Activated CD8-positive, alpha-beta memory T cell treated with anti-CD3 and anti-CD28 coated beads for 24 hours (primary cell): ENCODE data around the gene KIF3A.
A peak's percentile ranks its signal among the peaks of the same experiment; 100 is the strongest.

ENCODE experiments used
- DNase-seq: peaks from one replicate; pipeline ENCODE4 v3.0.0-alpha.2; 2020

Gene KIF3A

DNA sequence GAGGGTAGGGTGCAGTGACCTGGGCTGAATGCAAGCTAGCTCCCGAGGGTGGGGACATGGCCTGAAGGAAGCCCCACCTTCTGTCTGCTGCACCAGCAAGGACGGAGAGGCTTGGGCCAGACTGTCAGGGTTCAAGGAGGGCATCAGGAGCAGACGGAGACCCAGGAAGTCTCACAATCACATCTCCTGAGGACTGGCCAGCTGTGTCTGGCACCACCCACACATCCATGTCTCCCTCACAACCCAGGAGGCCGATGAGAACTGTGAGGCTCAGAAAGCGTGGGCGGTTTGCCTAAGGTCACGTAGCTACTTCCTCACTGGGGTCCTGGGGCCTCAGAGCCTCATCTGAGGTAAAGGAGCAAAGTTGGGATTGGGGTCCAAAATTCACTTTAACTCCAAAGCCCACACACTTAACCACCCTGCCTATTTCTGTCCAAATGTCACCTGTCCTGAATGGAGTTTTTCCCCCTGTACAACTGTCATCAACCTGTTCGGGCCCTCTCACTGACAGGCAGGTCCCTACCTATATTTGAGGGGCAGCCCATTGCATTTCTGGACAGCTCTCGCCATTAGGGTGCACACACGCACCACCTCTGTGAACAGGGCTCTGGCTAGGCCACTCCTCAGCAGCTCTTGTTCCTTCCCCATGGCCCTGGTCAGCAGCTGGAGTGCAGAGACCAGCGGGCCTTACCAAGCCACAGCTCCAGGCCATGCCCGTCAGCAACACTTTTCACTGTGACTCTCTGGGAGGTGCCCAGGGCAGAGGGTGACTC is 75.9 kb downstream of the KIF3A start:
- DNase-seq = peak; percentile 54

DNA sequence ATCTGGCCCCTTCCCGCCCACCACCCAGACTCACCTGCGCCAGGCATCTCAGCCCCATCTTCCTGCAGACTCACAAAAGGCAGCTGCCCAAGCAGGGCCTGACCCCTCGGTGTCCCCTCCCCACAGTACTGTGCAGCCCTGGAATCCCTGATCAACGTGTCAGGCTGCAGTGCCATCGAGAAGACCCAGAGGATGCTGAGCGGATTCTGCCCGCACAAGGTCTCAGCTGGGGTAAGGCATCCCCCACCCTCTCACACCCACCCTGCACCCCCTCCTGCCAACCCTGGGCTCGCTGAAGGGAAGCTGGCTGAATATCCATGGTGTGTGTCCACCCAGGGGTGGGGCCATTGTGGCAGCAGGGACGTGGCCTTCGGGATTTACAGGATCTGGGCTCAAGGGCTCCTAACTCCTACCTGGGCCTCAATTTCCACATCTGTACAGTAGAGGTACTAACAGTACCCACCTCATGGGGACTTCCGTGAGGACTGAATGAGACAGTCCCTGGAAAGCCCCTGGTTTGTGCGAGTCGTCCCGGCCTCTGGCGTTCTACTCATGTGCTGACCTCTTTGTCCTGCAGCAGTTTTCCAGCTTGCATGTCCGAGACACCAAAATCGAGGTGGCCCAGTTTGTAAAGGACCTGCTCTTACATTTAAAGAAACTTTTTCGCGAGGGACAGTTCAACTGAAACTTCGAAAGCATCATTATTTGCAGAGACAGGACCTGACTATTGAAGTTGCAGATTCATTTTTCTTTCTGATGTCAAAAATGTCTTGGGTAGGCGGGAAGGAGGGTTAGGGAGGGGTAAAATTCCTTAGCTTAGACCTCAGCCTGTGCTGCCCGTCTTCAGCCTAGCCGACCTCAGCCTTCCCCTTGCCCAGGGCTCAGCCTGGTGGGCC is 77.5 kb downstream of the KIF3A start:
- DNase-seq = no peak

DNA sequence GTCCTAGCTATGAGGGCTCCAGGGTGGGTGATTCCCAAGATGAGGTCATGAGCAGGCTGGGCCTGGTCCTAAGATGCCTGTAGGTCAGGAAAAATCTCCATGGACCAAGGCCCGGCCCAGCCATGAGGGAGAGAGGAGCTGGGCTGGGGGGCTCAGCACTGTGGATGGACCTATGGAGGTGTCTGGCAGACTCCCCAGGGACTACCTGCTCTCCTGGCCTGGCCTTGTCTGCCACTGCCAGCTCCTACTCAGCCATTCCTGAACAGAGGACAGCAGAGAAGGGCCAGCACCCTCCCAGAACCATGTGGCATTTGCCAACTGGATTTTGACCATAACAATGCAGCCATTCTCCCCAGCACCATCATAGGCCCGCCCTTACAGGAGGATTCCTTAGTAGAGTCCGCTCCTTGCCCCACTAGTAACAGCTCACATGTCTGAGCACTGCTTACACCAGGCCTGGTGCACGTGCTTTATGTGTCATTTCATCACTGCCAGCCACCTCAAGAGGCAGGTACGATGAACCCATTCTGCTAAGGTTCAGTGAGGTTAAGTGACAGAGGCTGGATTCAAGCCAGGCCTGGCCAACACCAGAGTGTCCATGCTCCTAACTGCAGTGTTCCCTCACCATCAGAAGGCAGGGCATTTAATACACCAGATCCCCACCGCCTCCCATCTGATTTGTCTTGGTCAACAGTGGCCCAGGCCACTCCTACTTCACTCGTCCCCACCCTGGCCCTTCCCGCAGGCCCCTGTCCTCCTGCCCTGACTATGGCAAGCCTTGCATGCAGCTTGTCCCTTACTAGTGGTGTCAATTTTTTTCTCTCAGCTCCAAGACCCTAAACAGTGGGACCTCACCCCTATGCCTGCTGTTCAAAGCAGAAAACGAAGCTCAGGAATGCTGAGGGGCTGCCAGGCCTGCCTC is 78.7 kb downstream of the KIF3A start:
- DNase-seq = peak; percentile 54

DNA sequence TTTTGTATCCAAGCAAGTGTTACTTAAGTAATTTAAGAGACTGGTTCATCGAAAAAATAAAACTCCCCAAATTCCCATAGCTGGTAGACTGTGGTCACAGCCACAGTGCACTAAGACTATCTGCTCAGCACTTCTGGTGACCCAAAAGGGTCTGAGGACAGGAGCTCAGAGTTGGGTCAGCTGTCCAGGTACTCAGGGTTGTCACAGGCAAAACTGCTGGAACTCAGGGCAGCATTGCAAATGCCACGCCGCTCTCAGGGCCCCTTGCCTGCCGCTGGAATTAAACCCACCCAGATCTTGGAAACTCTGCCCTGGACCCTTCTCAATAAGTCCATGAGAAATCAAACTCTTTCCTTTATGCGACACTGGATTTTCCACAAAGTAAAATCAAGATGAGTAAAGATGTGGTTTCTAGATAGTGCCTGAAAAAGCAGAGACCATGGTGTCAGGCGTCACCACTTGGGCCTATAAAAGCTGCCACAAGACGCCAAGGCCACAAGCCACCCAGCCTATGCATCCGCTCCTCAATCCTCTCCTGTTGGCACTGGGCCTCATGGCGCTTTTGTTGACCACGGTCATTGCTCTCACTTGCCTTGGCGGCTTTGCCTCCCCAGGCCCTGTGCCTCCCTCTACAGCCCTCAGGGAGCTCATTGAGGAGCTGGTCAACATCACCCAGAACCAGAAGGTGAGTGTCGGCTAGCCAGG is 79.5 kb downstream of the KIF3A start, which contains the start of gene IL13:
TSS of gene IL13 (plus strand) at position 498 of the 705 bp plus-strand sequence. CDS start at position 512, 14 bp downstream.
- DNase-seq = peak; percentile 53

DNA sequence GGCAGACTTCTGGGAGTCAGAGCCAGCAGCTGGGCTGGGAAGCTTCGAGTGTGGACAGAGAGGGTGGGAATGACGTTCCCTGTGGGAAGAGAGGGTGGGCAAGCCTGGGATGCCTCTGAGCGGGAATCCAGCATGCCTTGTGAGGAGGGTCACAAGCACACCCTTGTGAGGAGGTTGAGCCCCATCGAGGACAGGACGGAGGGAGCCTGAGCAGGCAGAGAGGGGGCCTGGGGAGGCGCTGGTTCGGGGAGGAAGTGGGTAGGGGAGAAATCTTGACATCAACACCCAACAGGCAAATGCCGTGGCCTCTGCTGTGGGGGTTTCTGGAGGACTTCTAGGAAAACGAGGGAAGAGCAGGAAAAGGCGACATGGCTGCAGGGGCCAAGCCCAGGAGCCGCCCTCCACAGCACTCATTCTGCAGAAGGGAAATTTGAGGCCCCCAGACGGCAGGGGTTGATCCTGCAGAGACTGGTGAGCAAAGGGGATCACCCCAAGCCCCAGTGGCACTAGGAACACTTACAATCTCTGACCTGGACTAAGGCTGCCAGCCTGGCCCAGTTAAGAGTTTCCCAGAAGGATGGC is 80.5 kb downstream of the KIF3A start:
- peak; percentile 59 for DNase-seq

DNA sequence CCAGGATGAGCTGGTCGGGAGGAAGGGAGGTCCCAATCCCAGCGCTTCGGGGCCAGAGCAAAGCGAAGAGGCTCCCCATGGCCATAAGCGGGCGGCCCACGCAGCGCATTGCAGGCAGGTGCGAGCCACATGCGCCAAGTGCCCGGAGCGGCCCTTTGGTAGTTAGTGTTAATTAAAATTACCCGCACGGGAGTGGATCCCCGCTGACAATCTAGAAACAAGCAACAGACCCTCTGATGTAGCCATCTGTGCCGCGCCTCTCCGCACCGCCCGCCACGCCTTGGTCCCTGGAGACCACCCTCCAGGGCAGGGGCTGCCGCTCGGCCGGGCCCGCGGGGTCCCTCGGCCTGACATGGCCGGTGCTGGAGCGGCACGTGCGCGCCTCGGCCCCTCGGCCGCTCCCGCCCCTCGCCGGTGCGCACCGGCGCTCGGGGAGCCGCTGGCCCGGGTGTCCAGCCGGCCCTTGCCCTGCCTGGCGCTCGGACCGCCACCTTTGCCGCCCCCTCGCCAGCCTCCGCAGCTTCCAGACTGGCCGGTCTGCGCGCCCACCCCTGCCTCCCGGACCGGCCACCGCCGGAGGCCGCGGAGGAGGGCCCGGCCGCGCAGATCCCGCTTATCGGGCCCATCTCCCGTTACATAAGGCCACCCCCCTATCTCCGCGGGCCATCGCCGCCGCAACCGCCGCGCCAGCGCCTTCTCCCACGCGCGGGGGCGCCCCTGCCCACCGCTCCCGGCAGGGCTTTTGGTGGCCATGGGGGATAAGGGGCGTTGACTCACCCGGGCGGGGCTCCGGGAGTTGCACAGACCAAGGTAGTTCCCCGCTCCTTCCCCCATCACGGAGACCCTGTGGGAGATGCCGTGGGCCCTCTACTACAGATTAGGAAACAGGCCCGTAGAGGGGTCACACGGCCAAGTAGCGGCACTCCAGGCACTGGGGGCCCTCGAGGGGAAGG is 81.2 kb downstream of the KIF3A start:
- DNase-seq = peak; percentile 77

DNA sequence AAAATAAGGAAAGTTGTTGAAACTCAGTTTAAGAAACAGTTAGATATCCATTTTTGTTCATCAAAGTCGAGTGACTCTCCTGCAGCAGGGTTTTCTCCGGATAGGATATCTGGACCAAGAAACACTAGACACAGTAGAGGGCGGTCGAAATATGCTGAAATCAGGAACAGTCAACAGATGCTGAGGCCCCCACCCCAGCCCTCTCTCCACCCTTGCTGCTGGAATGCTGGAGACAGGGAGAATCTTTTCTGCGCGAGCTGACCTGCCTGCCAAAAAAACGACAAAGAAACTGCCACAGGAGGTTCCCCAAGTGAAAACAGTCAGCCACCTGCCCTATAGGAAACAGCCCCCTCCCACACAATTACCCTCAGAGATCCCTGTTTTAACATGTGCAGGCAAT is 83.6 kb downstream of the KIF3A start:
- no peak for DNase-seq

DNA sequence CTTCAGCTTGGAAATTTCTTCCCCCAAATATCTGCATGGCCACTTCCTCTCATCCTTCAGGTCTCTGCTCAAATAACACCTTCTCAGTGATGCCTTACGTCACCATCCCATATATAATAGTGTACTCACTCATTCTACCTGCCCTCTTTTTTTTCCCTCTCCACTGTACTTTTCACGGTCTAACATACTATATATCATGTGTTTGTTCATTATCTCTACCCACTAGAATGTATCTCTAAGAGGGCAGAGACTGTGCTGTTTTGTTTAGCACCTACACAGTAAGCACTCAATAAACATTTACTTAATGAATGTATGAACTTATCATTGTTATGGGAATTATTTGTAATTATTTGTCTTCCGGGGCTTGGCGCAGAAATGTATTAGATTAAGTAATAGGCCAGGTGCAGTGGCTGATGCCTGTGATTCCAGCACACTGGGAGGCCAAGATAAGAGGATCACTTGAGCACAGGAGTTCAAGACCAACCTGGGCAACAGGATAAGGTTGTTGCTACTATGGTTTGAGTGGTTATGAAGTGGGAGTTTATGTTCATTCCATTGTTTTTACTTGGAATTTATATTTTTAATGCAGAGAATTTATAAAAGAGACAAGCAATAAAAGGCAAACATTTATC is 85.4 kb downstream of the KIF3A start:
- DNase-seq = no peak

DNA sequence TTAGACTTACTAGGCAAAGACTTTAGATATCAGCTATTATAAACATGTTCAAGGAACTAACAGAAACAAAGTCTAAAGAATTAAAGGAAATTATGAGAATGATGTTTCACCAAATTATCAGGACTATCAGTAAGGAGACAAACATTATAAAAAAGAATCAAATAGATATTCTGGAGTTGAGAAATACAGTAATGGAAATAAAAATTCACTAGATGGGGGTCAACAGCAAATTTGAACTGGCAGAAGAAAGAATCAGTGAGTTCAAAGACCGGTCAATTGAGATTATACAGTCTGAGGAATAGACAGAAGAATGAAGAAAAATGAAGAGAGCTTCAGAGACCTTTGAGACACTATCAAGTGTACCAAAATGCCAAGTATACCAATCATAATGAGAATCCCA is 89.0 kb downstream of the KIF3A start:
- DNase-seq = no peak

DNA sequence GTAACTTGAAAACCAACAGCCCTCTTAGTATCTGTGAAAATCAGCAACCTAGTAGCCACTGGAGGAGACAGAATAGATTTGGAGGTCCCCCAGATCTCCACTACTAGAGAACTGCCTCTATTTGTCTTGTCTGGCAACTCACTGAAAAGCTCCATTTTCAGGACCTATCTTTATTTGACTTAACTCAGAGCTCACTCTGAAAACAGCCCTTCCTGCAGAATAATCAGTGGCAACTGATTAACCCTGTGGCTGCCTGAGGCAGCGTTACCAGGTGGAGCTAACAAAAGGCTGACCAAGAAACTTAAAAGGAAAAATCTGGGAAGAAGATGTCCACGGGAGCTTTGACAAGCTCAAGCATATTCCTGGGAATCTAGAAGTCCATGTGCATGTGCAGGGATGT is 89.9 kb downstream of the KIF3A start:
- no peak for DNase-seq

DNA sequence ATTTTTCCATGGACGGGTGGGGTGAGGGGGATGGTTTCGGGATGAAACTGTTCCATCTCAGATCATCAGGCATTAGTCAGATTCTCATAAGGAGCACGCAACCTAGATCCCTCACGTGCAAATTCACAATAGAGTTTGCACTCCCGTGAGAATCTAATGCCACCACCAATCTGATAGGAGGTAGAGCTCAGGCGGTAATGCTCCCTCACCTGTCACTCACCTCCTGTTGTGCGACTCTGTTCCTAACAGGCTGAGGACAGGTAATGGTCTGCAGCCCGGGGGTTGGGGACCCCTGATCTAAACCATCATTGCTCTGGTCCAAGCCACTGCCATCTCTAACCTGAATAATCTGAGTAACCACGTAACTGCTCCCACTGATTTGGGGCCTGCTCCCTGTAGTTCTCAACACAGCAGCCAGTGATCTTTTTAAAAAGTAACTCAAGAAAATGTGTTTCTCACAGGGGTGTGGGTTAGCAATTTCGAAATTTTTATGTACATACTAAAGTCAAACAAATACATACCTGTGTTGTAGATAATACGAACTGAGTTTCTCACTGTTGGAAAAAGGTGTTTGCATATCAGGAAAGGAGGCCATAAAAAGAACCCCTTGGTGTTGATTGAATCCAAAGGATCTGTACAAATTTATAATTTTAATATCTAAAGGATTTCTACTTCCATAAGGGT is 90.6 kb downstream of the KIF3A start:
- DNase-seq = no peak

DNA sequence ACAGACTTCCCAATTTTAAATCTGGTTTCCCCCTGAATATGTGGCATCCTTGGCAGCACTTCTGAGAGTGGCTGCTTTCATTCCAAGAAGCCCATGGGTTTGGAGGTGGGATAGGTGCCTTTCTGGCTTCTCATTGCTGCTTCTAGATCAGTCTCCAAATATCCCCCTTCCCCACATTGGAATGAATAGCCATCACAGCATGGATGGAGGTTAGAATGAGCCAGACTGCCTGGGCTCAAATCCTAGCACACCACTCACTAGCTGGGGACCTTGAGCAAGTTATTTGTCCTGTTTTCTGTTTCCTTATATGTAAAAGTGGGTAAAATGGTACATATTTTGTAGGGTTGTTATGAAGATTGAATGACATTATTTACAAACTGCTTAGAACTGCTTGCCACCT is 93.2 kb downstream of the KIF3A start:
- no peak for DNase-seq
